GM13977 (cell line): Measurements from ENCODE around the gene GPSM3.

Source experiments
- DNase-seq: peaks from one replicate; pipeline ENCODE4 v3.0.0; 2012; ENCODE audit warnings: low spot score
- in situ Hi-C: fragments of 300-500 bp; cut with MboI; formaldehyde crosslinking; loops from one replicate; pipeline ENCODE4 v1.12.0; 2022; ENCODE audit warnings: low sequenced_read_pairs, low pct_unique_long_range_greater_than_20kb, mixed read lengths, inconsistent platforms; ENCODE audit not compliant: unreplicated experiment
- TF ChIP-seq, protein P1 (sequence below): IDR thresholded peaks from 2 replicates; pipeline ENCODE4 v1.5.1; 2012; ENCODE audit warnings: mild to moderate bottlenecking, control low read depth; ENCODE audit not compliant: insufficient read depth; ENCODE audit errors: extremely low read depth, missing control alignments

Gene GPSM3

GRCh38 chr6:32191696-32192607 is 491 bp downstream of the GPSM3 start:
- in situ Hi-C loops, result no loop called here
- no peak for DNase-seq
- TF ChIP-seq, protein P1, sequence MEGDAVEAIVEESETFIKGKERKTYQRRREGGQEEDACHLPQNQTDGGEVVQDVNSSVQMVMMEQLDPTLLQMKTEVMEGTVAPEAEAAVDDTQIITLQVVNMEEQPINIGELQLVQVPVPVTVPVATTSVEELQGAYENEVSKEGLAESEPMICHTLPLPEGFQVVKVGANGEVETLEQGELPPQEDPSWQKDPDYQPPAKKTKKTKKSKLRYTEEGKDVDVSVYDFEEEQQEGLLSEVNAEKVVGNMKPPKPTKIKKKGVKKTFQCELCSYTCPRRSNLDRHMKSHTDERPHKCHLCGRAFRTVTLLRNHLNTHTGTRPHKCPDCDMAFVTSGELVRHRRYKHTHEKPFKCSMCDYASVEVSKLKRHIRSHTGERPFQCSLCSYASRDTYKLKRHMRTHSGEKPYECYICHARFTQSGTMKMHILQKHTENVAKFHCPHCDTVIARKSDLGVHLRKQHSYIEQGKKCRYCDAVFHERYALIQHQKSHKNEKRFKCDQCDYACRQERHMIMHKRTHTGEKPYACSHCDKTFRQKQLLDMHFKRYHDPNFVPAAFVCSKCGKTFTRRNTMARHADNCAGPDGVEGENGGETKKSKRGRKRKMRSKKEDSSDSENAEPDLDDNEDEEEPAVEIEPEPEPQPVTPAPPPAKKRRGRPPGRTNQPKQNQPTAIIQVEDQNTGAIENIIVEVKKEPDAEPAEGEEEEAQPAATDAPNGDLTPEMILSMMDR, result no peak

DNA sequence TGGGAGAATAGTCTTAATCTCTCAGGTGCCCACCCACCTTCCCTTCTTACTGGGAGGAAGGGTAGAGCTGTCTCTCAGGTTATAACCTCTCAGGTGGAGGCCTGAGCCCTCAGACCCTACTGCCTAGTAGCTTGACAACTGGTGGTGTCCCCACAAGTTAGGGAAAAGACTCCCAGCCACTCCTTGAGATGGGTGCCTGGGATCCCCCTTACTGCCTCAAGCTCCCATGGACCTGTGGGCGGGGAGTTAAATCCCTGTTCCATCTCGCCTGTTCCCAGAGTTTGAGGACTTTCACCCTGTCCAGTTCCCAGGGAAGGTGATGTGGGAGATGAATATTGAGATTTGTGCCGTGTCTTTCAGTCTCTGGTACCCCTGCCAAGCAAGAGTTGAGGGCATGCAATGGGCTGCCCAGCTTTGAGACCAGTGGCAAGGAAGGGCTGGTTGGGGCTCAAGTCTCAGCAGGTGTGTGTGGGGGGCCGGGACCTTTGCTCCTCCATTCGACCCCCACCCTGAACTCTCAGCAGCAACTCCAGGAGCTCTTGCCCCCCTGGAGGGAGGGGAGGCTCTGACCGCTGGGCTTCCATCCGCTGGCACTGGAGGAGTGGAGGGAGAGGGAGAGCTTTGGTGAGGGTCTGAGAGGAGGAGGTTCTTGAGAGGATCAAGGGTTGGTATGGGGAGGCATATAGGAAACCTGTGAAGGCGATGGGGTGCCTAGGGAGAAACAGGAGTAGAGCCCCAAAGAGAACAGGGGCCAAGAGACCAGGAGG is 1.3 kb downstream of the GPSM3 start:
- no peak for DNase-seq
- TF ChIP-seq, protein P1, result no peak
- in situ Hi-C loops, result no loop called here

DNA sequence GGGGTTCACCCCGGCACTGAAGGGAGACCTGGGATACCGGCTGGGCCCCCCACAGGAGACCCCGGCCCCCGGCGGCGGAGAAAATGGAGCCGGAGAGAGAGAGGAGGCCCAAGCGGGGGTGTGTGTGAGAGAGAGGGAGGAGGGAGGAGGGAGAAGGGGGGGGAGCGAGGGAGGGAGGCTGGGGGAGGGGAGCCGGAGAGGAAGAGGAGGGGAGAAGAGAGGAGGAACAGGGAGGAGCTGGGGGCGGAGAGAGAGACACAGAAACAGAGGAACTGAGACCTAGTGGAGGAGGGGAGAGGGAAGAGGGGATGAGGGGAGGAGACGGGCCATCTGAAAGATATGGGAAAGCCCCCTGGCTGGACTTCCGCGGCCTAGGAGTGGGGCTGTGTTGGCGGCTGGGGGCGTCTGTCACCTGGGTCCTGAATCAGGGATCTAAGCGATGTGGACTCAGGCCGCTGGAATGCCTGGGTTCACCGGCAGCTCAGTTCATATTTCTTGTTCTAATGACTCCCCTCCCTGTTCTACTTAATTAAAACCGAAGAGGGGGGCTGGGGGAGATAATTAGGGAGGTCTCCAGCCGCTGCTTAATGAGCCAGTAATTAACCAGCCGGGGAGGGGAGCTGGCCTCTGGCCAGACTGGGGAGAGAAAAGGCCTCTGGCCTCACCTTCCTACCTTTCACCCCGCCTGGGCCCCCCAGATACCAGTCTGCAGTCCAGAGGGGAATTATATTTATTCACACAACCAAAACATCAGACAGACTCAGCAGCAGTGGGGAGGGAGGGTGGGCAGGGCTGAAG is 2.2 kb downstream of the GPSM3 start, which contains the start of gene PBX2:
Gene PBX2 (minus strand): TSS at position 149 of the 798 bp plus-strand sequence. CDS start 287 bp downstream, outside the sequence.
- DNase-seq, result peak; percentile 90
- in situ Hi-C loops, result no loop called here
- TF ChIP-seq, protein P1, result no peak

DNA sequence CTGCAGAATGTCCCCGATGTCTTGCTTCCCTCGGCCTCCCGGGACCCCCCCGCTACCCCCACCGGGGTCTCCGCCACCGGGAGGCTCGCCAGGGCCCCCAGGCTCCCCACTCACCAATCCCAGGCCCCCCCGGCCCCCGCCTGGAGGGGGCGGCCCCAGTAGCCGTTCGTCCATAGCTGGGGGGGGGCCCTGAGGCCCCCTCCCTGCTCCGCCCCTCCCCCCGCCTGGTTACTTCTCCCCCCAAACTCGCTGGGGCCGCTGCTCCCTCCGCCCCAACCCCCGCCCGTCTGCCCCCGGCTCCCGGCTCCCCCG is 2.7 kb downstream of the GPSM3 start:
- no peak for DNase-seq
- in situ Hi-C loops, result no loop called here
- TF ChIP-seq, protein P1, result no peak

DNA sequence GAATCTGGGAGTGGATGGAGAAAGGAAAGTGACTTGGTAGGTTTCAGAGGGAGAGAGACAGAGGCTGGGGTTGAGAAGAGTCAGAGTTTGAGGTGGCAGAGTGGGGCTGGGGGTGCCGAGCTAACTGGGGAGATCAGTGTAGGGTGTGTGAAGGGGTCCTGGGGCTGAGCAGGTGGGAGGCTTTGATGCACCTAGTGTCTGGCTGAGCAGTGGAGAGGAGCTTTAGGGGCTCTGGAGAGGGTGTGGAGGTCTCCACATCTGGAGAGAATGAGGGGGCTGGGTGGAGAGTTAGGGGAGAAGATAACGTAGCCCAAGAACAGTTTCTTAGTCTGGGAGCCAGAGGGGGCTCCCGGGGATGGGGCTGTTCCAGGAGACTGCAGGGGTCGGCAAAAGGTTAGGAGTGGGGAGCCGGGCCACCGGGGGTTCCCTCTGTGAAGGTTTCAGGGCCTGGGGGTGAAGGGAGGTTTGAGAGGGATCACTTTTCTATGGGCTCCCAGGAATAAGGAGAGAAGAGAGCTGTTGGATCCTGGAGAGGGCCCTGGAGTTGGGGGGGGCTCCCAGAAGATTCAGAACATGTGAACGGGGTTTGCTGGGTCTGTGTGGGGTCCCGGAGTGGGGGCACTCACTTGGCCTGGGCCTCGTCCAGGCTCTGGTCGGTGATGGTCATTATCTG is 3.2 kb downstream of the GPSM3 start:
- DNase-seq, result no peak
- TF ChIP-seq, protein P1, result no peak
- in situ Hi-C loops, result no loop called here
